Stimulated activated CD8-positive, alpha-beta memory T cell treated with anti-CD3 and anti-CD28 coated beads, Interleukin-4, amount 100 ng/mL, for 1 hour (primary cell): Measurements from ENCODE around the gene TSC22D1.
"Not testable (repeated sequence)": the region's sequence is repeated elsewhere in the genome, so short reads cannot be mapped to it uniquely, and the experiment has no call there.

Source experiments
- DNase-seq, 2 donors: peaks; one replicate each; pipeline ENCODE4 v3.0.0-alpha.2; 2020; ENCODE audit warnings: low read depth in 2 of 2, low spot score in 1 of 2

The TSC22D1 gene

GRCh38 chr13:44575741-44576350 lies at the start of gene TSC22D1:
TSC22D1 (minus strand) TSS chr13:44576330; CDS start chr13:44576074, 256 bp downstream.
- DNase-seq, result peak; percentile 38 to 51

GRCh38 chr13:44622708-44623107 lies 46.6 kb upstream of the TSC22D1 start:
- DNase-seq, result no peak

GRCh38 chr13:44622261-44622660 lies 46.1 kb upstream of the TSC22D1 start:
- no peak for DNase-seq

- DNase-seq, result no peak
Observed at GRCh38 chr13:44620057-44620456, 43.9 kb upstream of the TSC22D1 start.

- no peak for DNase-seq
Observed at GRCh38 chr13:44619651-44620050, 43.5 kb upstream of the TSC22D1 start.

GRCh38 chr13:44618326-44618725 lies 42.2 kb upstream of the TSC22D1 start:
- no peak for DNase-seq

GRCh38 chr13:44617648-44618047 lies 41.5 kb upstream of the TSC22D1 start:
- no peak for DNase-seq

- no peak for DNase-seq
Observed at GRCh38 chr13:44609137-44609536, 33.0 kb upstream of the TSC22D1 start.

- DNase-seq, result no peak
Observed at GRCh38 chr13:44605721-44606120, 29.6 kb upstream of the TSC22D1 start.

- no peak for DNase-seq
Observed at GRCh38 chr13:44605275-44605674, 29.1 kb upstream of the TSC22D1 start.

- no peak for DNase-seq
Observed at GRCh38 chr13:44601586-44601985, 25.5 kb upstream of the TSC22D1 start.

- not testable (repeated sequence) for DNase-seq
Observed at GRCh38 chr13:44593861-44594592, 17.9 kb upstream of the TSC22D1 start.

GRCh38 chr13:44592216-44592847 lies 16.2 kb upstream of the TSC22D1 start:
- DNase-seq, result no peak

GRCh38 chr13:44591316-44591715 lies 15.2 kb upstream of the TSC22D1 start:
- DNase-seq, result no peak

GRCh38 chr13:44583137-44583536 lies 7.0 kb upstream of the TSC22D1 start:
- DNase-seq, result no peak

GRCh38 chr13:44578067-44578400 lies 1.9 kb upstream of the TSC22D1 start:
- DNase-seq, result no peak

GRCh38 chr13:44577236-44578066 lies 1.3 kb upstream of the TSC22D1 start:
- peak; percentile 83 to 94 for DNase-seq

GRCh38 chr13:44576351-44577235 lies 463 bp upstream of the TSC22D1 start:
- peak; percentile 13 to 17 for DNase-seq

GRCh38 chr13:44575035-44575434 lies 1.1 kb downstream of the TSC22D1 start:
- no peak for DNase-seq

GRCh38 chr13:44574466-44574855 lies 1.7 kb downstream of the TSC22D1 start:
- DNase-seq, result no peak
